Umbilical cord (tissue), 1 donor: ENCODE measurements around the gene PPP1R3C. TPM values are rescaled to one million over a fixed set of nuclear protein-coding genes. Genes with fewer than 3 reads are reported as not detected.

Experiments used
- total RNA-seq: library from RNA; depleted of rRNA; stranded (reverse); fragments of >200 nt; gene quantifications from one replicate; pipeline ENCODE4 v1.2.3, GENCODE V29; 2014; ENCODE audit warnings: low replicate concordance; ENCODE audit not compliant: insufficient read depth

Gene PPP1R3C
- total RNA-seq, 1 donor from 2014 or later: 189 TPM

Other genes with a start within 250 kb of the PPP1R3C start
- 49.4 TPM for gene HECTD2, start 222.7 kb downstream of the PPP1R3C start, total RNA-seq
- gene TNKS2, start 165.4 kb upstream of the PPP1R3C start, total RNA-seq: 47.7 TPM